Measurements from ENCODE around the gene FAM204A.

- TF ChIP-seq CTCF (IDR thresholded peaks at IDR 0.05) (no peak), POLR2A (IDR thresholded peaks at IDR 0.05) (no peak)
Measured at GRCh38 chr10:118330295-118331076, 11.6 kb downstream of the FAM204A start.
